Measurements from ENCODE around the gene RTL9. TPM values are rescaled to one million over a fixed set of nuclear protein-coding genes. Genes with fewer than 3 reads are reported as not detected.
"Not testable (repeated sequence)": the region's sequence is repeated elsewhere in the genome, so short reads cannot be mapped to it uniquely, and the experiment has no call there.

Gene RTL9
- total and polyA plus RNA-seq, 2 donors = 0.05 to 0.09 TPM

- Histone ChIP-seq H3K27me3 (ENCODE audit: control insufficient read depth in 2 of 2, insufficient read depth in 1 of 2, low read length in 1 of 2) (no peaks in the 10 kb centered on the region), H3K36me3 (ENCODE audit: control insufficient read depth in 2 of 2, insufficient read depth in 2 of 2, low read length in 1 of 2) (no peaks in the 10 kb centered on the region), H3K4me1 (ENCODE audit: control insufficient read depth in 2 of 2, insufficient read depth in 2 of 2, low read length in 2 of 2) (no peaks in the 10 kb centered on the region), H3K27ac (ENCODE audit: low read depth in 1 of 2, low read length in 1 of 2) (no peak overlapping the region), H3K4me3 (ENCODE audit: low read length in 2 of 2) (no peak overlapping the region), H3K9me3 (ENCODE audit: control insufficient read depth in 2 of 2, insufficient read depth in 1 of 2, low read length in 1 of 2) (no peaks in the 10 kb centered on the region)
- DNase-seq (ENCODE audit: low read depth in 6 of 9, low spot score in 9 of 9) = no peak
- WGBS = 93% methylated on average over 5 of the region's 5 CpGs
Measured at GRCh38 chrX:110399497-110399896, 40.8 kb downstream of the RTL9 start.

- Histone ChIP-seq H3K9me3 (ENCODE audit: control insufficient read depth in 2 of 2, insufficient read depth in 1 of 2, low read length in 1 of 2) (no peaks in the 10 kb centered on the region), H3K4me3 (ENCODE audit: low read length in 2 of 2) (no peak overlapping the region), H3K27me3 (ENCODE audit: control insufficient read depth in 2 of 2, insufficient read depth in 1 of 2, low read length in 1 of 2) (no peaks in the 10 kb centered on the region), H3K36me3 (ENCODE audit: control insufficient read depth in 2 of 2, insufficient read depth in 2 of 2, low read length in 1 of 2) (no peaks in the 10 kb centered on the region), H3K27ac (ENCODE audit: low read depth in 1 of 2, low read length in 1 of 2) (no peak overlapping the region), H3K4me1 (ENCODE audit: control insufficient read depth in 2 of 2, insufficient read depth in 2 of 2, low read length in 2 of 2) (no peaks in the 10 kb centered on the region)
- no peak for DNase-seq (ENCODE audit: low read depth in 6 of 9, low spot score in 9 of 9)
- WGBS = 98% methylated on average over 3 of the region's 3 CpGs
Measured at GRCh38 chrX:110399966-110400365, 41.3 kb downstream of the RTL9 start.

- WGBS = 93% methylated on average over 3 of the region's 3 CpGs
- Histone ChIP-seq H3K4me3 (ENCODE audit: low read length in 2 of 2) (no peak overlapping the region), H3K9me3 (ENCODE audit: control insufficient read depth in 2 of 2, insufficient read depth in 1 of 2, low read length in 1 of 2) (no peaks in the 10 kb centered on the region), H3K27ac (ENCODE audit: low read depth in 1 of 2, low read length in 1 of 2) (no peak overlapping the region), H3K36me3 (ENCODE audit: control insufficient read depth in 2 of 2, insufficient read depth in 2 of 2, low read length in 1 of 2) (no peaks in the 10 kb centered on the region), H3K27me3 (ENCODE audit: control insufficient read depth in 2 of 2, insufficient read depth in 1 of 2, low read length in 1 of 2) (no peaks in the 10 kb centered on the region), H3K4me1 (ENCODE audit: control insufficient read depth in 2 of 2, insufficient read depth in 2 of 2, low read length in 2 of 2) (no peaks in the 10 kb centered on the region)
- DNase-seq (ENCODE audit: low read depth in 6 of 9, low spot score in 9 of 9) = no peak
Measured at GRCh38 chrX:110401135-110401534, 42.5 kb downstream of the RTL9 start.

DNA sequence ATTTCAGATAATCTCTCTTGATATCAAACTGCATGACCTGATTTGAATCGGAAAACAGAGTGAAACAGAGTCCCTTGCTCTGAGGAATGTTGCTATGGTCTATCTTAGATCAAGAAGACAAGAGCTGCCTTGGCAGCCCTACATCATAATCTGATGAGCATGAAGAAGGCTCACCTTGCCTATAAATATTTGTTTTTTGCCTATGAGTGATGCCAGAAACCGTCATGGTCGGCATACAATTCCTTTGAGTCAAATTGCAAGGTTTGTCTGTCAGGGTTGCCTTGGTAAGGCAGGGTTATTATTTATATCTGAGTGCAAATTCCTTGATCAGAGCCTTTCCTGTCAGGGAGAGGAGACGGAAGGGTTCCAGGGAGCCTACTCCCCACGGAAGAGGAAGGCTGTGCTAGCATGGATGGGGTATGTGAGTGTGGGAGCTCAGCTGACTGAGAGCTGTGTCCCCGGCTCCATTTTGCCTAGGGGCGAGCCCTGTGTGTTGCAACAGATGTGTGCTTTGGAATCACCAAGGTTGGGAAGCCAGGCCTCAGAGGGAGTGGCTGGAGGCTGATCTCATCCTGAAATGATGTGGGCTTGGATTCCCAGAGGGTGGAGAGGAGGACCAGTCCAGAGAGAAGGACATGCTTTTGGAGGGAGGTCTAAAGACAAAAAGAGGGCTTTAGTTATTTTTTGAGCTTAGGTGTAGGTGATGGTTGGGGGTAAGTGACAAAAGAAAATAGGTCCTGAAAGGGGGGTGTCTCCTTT is 43.6 kb downstream of the RTL9 start:
- Histone ChIP-seq H3K27me3 (ENCODE audit: control insufficient read depth in 2 of 2, insufficient read depth in 1 of 2, low read length in 1 of 2) (no peaks in the 10 kb centered on the region), H3K4me1 (ENCODE audit: control insufficient read depth in 2 of 2, insufficient read depth in 2 of 2, low read length in 2 of 2) (no peaks in the 10 kb centered on the region), H3K36me3 (ENCODE audit: control insufficient read depth in 2 of 2, insufficient read depth in 2 of 2, low read length in 1 of 2) (no peaks in the 10 kb centered on the region), H3K27ac (ENCODE audit: low read depth in 1 of 2, low read length in 1 of 2) (no peak overlapping the region), H3K9me3 (ENCODE audit: control insufficient read depth in 2 of 2, insufficient read depth in 1 of 2, low read length in 1 of 2) (no peaks in the 10 kb centered on the region), H3K4me3 (ENCODE audit: low read length in 2 of 2) (no peak overlapping the region)
- WGBS = 95% methylated on average over 7 of the region's 7 CpGs
- no peak for DNase-seq (ENCODE audit: low read depth in 6 of 9, low spot score in 9 of 9)

DNA sequence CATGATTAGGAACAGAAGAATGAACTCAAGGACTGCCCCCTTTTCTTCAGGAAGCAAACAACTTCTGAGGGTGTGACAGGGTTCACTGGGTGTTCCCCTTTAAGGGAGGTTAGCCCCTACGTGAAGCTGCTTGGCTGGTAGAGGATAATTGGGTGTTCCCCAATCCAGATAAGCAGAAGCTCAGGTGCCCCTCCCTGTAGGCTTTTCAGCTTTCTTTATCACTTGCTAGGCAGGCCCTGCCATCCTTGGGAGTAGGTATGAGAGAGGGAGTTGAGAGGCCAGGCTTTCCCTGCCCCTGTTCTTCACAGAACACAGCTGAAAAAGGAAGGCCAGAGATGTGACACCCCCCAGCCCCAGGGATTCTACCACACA is 44.2 kb downstream of the RTL9 start:
- H3K9me3 ChIP-seq (ENCODE audit: control insufficient read depth in 2 of 2, insufficient read depth in 1 of 2, low read length in 1 of 2) = no peaks in the 10 kb centered on the region
- WGBS = 53% methylated on average over 1 of the region's 1 CpG
- H3K4me3 ChIP-seq (ENCODE audit: low read length in 2 of 2) = no peak overlapping the region
- no peak overlapping the region for H3K27ac ChIP-seq (ENCODE audit: low read depth in 1 of 2, low read length in 1 of 2)
- H3K27me3 ChIP-seq (ENCODE audit: control insufficient read depth in 2 of 2, insufficient read depth in 1 of 2, low read length in 1 of 2) = no peaks in the 10 kb centered on the region
- H3K36me3 ChIP-seq (ENCODE audit: control insufficient read depth in 2 of 2, insufficient read depth in 2 of 2, low read length in 1 of 2) = no peaks in the 10 kb centered on the region
- DNase-seq (ENCODE audit: low read depth in 6 of 9, low spot score in 9 of 9) = no peak
- H3K4me1 ChIP-seq (ENCODE audit: control insufficient read depth in 2 of 2, insufficient read depth in 2 of 2, low read length in 2 of 2) = no peaks in the 10 kb centered on the region

DNA sequence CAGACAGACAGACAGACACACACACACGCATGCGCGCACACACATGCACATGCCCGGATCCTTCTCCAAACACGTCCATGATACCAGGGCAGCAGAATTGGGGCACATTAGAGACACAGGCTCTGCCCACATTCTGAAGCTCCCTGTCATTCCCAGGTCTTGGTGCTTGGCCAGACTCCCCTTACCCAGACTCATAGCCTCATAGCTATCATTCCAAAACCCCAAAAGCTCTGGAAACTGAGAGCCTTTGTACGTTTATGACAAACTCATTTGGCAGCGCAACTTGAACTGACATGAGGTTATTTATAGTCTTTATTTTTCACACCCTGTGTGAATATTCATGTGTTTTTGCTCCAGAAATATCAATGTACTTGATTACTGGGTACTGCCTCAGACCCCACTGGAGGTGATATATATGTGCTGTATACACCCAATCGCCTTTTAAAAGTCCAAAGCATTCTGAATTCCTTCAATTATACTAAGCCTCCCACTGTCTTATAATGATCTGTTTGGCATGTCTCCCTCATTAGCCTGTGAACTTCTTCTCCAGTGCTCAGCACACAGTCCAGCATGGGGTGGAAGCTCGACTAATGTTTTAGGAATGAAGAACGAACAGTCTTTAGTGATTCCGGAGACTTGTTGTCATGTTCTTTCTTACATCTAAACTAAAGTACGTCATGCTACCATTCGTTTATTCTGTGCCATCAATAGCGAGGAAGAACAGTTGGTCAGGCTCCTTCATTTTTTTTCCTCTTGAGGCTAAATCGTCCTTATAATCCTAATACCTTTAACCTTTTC is 45.0 kb downstream of the RTL9 start:
- 97% methylated on average over 15 of the region's 15 CpGs for WGBS
- Histone ChIP-seq H3K9me3 (ENCODE audit: control insufficient read depth in 2 of 2, insufficient read depth in 1 of 2, low read length in 1 of 2) (no peaks in the 10 kb centered on the region), H3K4me1 (ENCODE audit: control insufficient read depth in 2 of 2, insufficient read depth in 2 of 2, low read length in 2 of 2) (no peaks in the 10 kb centered on the region), H3K27me3 (ENCODE audit: control insufficient read depth in 2 of 2, insufficient read depth in 1 of 2, low read length in 1 of 2) (no peaks in the 10 kb centered on the region), H3K36me3 (ENCODE audit: control insufficient read depth in 2 of 2, insufficient read depth in 2 of 2, low read length in 1 of 2) (no peaks in the 10 kb centered on the region), H3K27ac (ENCODE audit: low read depth in 1 of 2, low read length in 1 of 2) (no peak overlapping the region), H3K4me3 (ENCODE audit: low read length in 2 of 2) (no peak overlapping the region)
- DNase-seq (ENCODE audit: low read depth in 6 of 9, low spot score in 9 of 9) = no peak

GRCh38 chrX:110404376-110404775 is 45.7 kb downstream of the RTL9 start:
- Histone ChIP-seq H3K4me1 (ENCODE audit: control insufficient read depth in 2 of 2, insufficient read depth in 2 of 2, low read length in 2 of 2) (no peaks in the 10 kb centered on the region), H3K36me3 (ENCODE audit: control insufficient read depth in 2 of 2, insufficient read depth in 2 of 2, low read length in 1 of 2) (no peaks in the 10 kb centered on the region), H3K27ac (ENCODE audit: low read depth in 1 of 2, low read length in 1 of 2) (no peak overlapping the region), H3K27me3 (ENCODE audit: control insufficient read depth in 2 of 2, insufficient read depth in 1 of 2, low read length in 1 of 2) (no peaks in the 10 kb centered on the region), H3K4me3 (ENCODE audit: low read length in 2 of 2) (no peak overlapping the region), H3K9me3 (ENCODE audit: control insufficient read depth in 2 of 2, insufficient read depth in 1 of 2, low read length in 1 of 2) (no peaks in the 10 kb centered on the region)
- 98% methylated on average over 6 of the region's 6 CpGs for WGBS
- DNase-seq (ENCODE audit: low read depth in 6 of 9, low spot score in 9 of 9) = no peak

GRCh38 chrX:110406250-110406649 is 47.6 kb downstream of the RTL9 start:
- not testable (repeated sequence) for H3K9me3 ChIP-seq (ENCODE audit: control insufficient read depth in 2 of 2, insufficient read depth in 1 of 2, low read length in 1 of 2); DNase-seq (ENCODE audit: low read depth in 6 of 9, low spot score in 9 of 9); H3K4me3 ChIP-seq (ENCODE audit: low read length in 2 of 2); H3K27ac ChIP-seq (ENCODE audit: low read depth in 1 of 2, low read length in 1 of 2); H3K4me1 ChIP-seq (ENCODE audit: control insufficient read depth in 2 of 2, insufficient read depth in 2 of 2, low read length in 2 of 2); H3K27me3 ChIP-seq (ENCODE audit: control insufficient read depth in 2 of 2, insufficient read depth in 1 of 2, low read length in 1 of 2); H3K36me3 ChIP-seq (ENCODE audit: control insufficient read depth in 2 of 2, insufficient read depth in 2 of 2, low read length in 1 of 2)
- 96% methylated on average over 7 of the region's 7 CpGs for WGBS

DNA sequence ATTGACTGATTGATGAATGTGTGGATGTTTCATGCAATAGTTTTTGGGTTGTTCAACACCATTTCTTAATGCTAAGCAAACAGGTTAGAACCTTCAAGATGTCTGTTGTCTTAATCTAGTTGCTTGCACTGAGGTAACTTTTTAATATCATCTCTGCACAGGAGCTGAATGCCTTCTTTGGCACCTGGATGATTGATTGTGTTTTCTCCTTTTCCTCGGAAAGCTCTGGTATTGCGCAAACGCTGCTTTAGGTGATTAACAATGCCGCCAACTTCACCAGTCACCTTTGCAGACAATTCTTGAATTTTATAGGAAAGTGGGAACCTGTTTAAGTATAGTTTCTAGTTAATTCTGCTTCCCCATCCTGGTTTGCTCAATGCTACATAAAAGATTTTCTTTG is 48.2 kb downstream of the RTL9 start:
- 92% methylated on average over 4 of the region's 4 CpGs for WGBS
- Histone ChIP-seq H3K9me3 (ENCODE audit: control insufficient read depth in 2 of 2, insufficient read depth in 1 of 2, low read length in 1 of 2) (no peaks in the 10 kb centered on the region), H3K36me3 (ENCODE audit: control insufficient read depth in 2 of 2, insufficient read depth in 2 of 2, low read length in 1 of 2) (no peaks in the 10 kb centered on the region), H3K4me3 (ENCODE audit: low read length in 2 of 2) (no peak overlapping the region), H3K27me3 (ENCODE audit: control insufficient read depth in 2 of 2, insufficient read depth in 1 of 2, low read length in 1 of 2) (no peaks in the 10 kb centered on the region), H3K27ac (ENCODE audit: low read depth in 1 of 2, low read length in 1 of 2) (no peak overlapping the region), H3K4me1 (ENCODE audit: control insufficient read depth in 2 of 2, insufficient read depth in 2 of 2, low read length in 2 of 2) (no peaks in the 10 kb centered on the region)
- DNase-seq (ENCODE audit: low read depth in 6 of 9, low spot score in 9 of 9) = no peak

Measured in thymus (tissue), 11 donors.